Endothelial cell of umbilical vein (primary cell): ENCODE data around the gene CHKB. TPM values are rescaled to one million over a fixed set of nuclear protein-coding genes. Genes with fewer than 3 reads are reported as not detected.

Experiments used
- BruUV-seq: library from RNA; stranded (reverse); fragments of 400-500 nt; replicated peaks from 2 replicates; lab custom pipeline; 2021; lab: Mats Ljungman, UMichigan
- CTCF ChIA-PET: fragments of 300-600, 350-600 bp; sonication (Branson Sonifier 250); formaldehyde crosslinking; loops from one replicate; lab custom pipeline; 2021; ENCODE audit warnings: antibody characterized with exemption, inconsistent platforms; lab: Charles Lee
- POLR2A ChIA-PET: fragments of 300-600, 350-600 bp; sonication (Branson Sonifier 250); formaldehyde crosslinking; loops from one replicate; lab custom pipeline; 2021; ENCODE audit warnings: antibody characterized with exemption, inconsistent platforms; lab: Charles Lee
- DNase-seq: peaks from one replicate; pipeline ENCODE4 v3.0.0-alpha.2; 2011; ENCODE audit warnings: low read depth, low spot score
- FAIRE-seq: peaks from 2 replicates; lab custom pipeline; 2011; peaks lifted over from hg19 to GRCh38; lab: Jason Lieb, UNC
- H2AFZ ChIP-seq: 2 replicates; pipeline ENCODE4 v1.6.0; 2012; ENCODE audit warnings: low read depth, low read length, control low read depth, inconsistent platforms
- H3K27ac ChIP-seq: 2 replicates; pipeline ENCODE4 v1.5.1; 2011; ENCODE audit warnings: low read depth, mild to moderate bottlenecking, control low read depth, low read length, moderate library complexity; ENCODE audit not compliant: insufficient read depth
- H3K27me3 ChIP-seq, 2 experiments: 2 replicates each; pipeline versions ENCODE4 v1.6.0 to v1.6.1; 2011; ENCODE audit warnings: low read length in 2 of 2, mixed read lengths in 1 of 2; ENCODE audit not compliant: control insufficient read depth in 2 of 2, insufficient read depth in 2 of 2
- H3K36me3 ChIP-seq, 2 experiments: 2 replicates in 1 of 2; 3 replicates in 1 of 2; pipeline ENCODE4 v1.5.1; 2011; ENCODE audit warnings: low read length in 2 of 2, mild to moderate bottlenecking in 1 of 2, moderate library complexity in 1 of 2; ENCODE audit not compliant: control insufficient read depth in 2 of 2, insufficient read depth in 2 of 2; ENCODE audit errors: extremely low read depth in 1 of 2
- H3K4me1 ChIP-seq: 3 replicates; pipeline ENCODE4 v1.5.1; 2011; ENCODE audit warnings: mild to moderate bottlenecking, low read length; ENCODE audit not compliant: control insufficient read depth, insufficient read depth; ENCODE audit errors: extremely low read depth
- H3K4me2 ChIP-seq: 2 replicates; pipeline ENCODE4 v1.6.1; 2011; ENCODE audit warnings: low read length, control low read depth, mixed read lengths; ENCODE audit not compliant: insufficient read depth
- H3K4me3 ChIP-seq, 3 experiments: fragments of 200-600 bp in 1 of 3; sonication (generic), shearing (Covaris generic) in 1 of 3; replicated peaks in 1 of 3; 2 replicates each; pipeline ENCODE4 v1.5.1; 2011 to 2016; ENCODE audit warnings: control low read depth in 3 of 3, low read length in 3 of 3, mild to moderate bottlenecking in 2 of 3, inconsistent platforms in 1 of 3, low read depth in 1 of 3, moderate library complexity in 1 of 3; ENCODE audit not compliant: insufficient read depth in 1 of 3
- H3K79me2 ChIP-seq: 2 replicates; pipeline ENCODE4 v1.6.0; 2012; ENCODE audit warnings: low read length, inconsistent platforms; ENCODE audit not compliant: control insufficient read depth, insufficient read depth
- H3K9ac ChIP-seq: replicated peaks from 2 replicates; pipeline ENCODE3; 2011; ENCODE audit warnings: low read length, control low read depth; ENCODE audit not compliant: insufficient read depth; ENCODE audit errors: extremely low read depth
- H3K9me1 ChIP-seq: replicated peaks from 3 replicates; pipeline ENCODE4 v1.6.0; 2011; ENCODE audit warnings: mild to moderate bottlenecking, low read length; ENCODE audit not compliant: control insufficient read depth, insufficient read depth; ENCODE audit errors: extremely low read depth
- H3K9me3 ChIP-seq: replicated peaks from 2 replicates; pipeline ENCODE4 v1.5.1; 2012; ENCODE audit warnings: low read length, inconsistent platforms; ENCODE audit not compliant: control insufficient read depth, insufficient read depth
- H4K20me1 ChIP-seq: replicated peaks from 2 replicates; pipeline ENCODE3; 2011; ENCODE audit warnings: mild to moderate bottlenecking, low read length; ENCODE audit not compliant: control insufficient read depth, insufficient read depth; ENCODE audit errors: extremely low read depth
- CTCF ChIP-seq, 2 donors: IDR thresholded peaks; 1 replicate in 1 of 2; 2 replicates in 1 of 2; pipeline ENCODE4 v1.5.1; 2011; ENCODE audit warnings: low read length in 2 of 2, mild to moderate bottlenecking in 2 of 2, moderate library complexity in 2 of 2, control low read depth in 1 of 2, inconsistent platforms in 1 of 2, low read depth in 1 of 2; ENCODE audit not compliant: insufficient read depth in 1 of 2; ENCODE audit errors: extremely low read depth in 1 of 2
- EZH2 ChIP-seq: IDR thresholded peaks from 2 replicates; pipeline ENCODE4 v1.6.1; 2012; ENCODE audit warnings: borderline replicate concordance, low read depth, mild to moderate bottlenecking, moderate library complexity, low read length, inconsistent platforms; ENCODE audit not compliant: severe bottlenecking
- FOS ChIP-seq: IDR thresholded peaks from 2 replicates; pipeline ENCODE4 v1.6.1; 2011; ENCODE audit warnings: mild to moderate bottlenecking, low read length, moderate library complexity, borderline replicate concordance; ENCODE audit not compliant: insufficient read depth
- GATA2 ChIP-seq: IDR thresholded peaks from 2 replicates; pipeline ENCODE4 v1.7.0; 2011; ENCODE audit warnings: low read depth, mild to moderate bottlenecking, moderate library complexity, mixed read lengths, low read length; ENCODE audit not compliant: insufficient read length, insufficient read depth
- JUN ChIP-seq: IDR thresholded peaks from 2 replicates; pipeline ENCODE4 v1.6.1; 2011; ENCODE audit warnings: borderline replicate concordance, low read depth; ENCODE audit not compliant: insufficient read length, insufficient read depth
- MAX ChIP-seq: IDR thresholded peaks from 2 replicates; pipeline ENCODE4 v1.6.1; 2011; ENCODE audit not compliant: insufficient read depth, insufficient read length
- MYC ChIP-seq: IDR thresholded peaks from one replicate; pipeline ENCODE4 v1.6.1; 2011; ENCODE audit warnings: mild to moderate bottlenecking, low read depth, low read length
- POLR2A ChIP-seq: IDR thresholded peaks from 2 replicates; pipeline ENCODE4 v1.6.1; 2012; ENCODE audit warnings: low read depth, mild to moderate bottlenecking, control low read depth, low read length
- POLR2AphosphoS5 ChIP-seq: IDR thresholded peaks from 2 replicates; pipeline ENCODE4 v1.6.1; 2012; ENCODE audit warnings: low read depth, mild to moderate bottlenecking, control low read depth, low read length, moderate library complexity; ENCODE audit not compliant: insufficient read depth
- dilution Hi-C: fragments of 300-500 bp; cut with MboI; formaldehyde crosslinking; loops from one replicate; pipeline ENCODE4 v1.15.0; 2019; ENCODE audit warnings: low sequenced_read_pairs; ENCODE audit not compliant: extremely low pct_ligation_motif_present
- intact Hi-C: fragments of 100-400 bp; cut with micrococcal nuclease; formaldehyde crosslinking; loops from one replicate; pipeline ENCODE4 v1.10.0; 2022
- polyA plus RNA-seq, 4 experiments: library from polyadenylated mRNA; depleted of rRNA in 3 of 4; stranded (reverse) in 3 of 4; unstranded in 1 of 4; fragments of >200 nt; gene quantifications; 2 replicates each; pipeline versions ENCODE4 v1.2.1 to v1.2.3, GENCODE V29; 2011 to 2012; ENCODE audit warnings: missing spikeins in 1 of 4
- total RNA-seq: library from RNA; stranded (reverse); gene quantifications from 2 replicates; pipeline ENCODE4 v1.2.3, GENCODE V29; 2021

The CHKB gene
- total and polyA plus RNA-seq, 2 donors (not counting 3 experiments of a cell fraction or from before 2014, with no cell fraction given), result 62.4 to 70.6 TPM

DNA sequence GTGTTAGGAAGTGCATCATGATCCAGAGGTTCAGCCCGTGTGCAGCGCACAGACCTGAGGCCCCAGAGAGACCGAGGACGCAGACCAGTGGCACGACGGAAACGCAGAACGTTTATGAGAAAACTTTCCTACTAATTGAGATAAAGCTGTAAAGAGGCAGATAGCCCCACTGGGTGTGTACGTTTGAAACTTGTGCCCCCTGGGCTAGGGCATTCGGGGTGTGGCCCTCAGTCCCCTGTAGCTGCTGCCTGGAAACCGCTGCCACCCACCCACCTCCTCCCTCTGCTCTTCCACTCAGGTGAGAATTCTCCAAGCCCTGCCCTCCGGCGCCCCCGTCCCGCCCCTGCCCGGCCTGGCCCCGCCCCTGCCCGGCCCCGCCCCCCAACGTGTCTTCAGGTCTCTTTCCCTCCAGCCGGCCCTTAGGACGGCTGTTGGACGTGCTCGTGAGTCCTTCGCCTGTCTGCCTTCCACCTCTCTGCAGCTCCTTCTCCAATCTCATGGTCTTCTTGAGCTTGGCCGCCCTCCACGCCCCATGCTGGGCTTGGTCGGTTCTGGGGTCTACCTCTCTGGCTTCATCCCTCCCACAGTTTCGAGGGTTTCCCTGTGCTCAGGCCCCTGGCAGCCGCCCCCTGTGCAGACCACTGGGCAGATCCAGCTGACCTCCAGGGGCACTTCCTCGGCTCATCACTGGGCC is 30.0 kb upstream of the CHKB start:
- intact Hi-C loops (no loop called here), dilution Hi-C loops (no loop called here)
- Histone ChIP-seq H3K9me3 (no peaks in the 10 kb centered on the region), H3K27me3 (peaks cover 2 to 3% of the 10 kb centered on the region in 2 experiments), H3K79me2 (no peaks in the 10 kb centered on the region), H2AFZ (no peak overlapping the region), H3K27ac (no peak overlapping the region), H3K9me1 (no peaks in the 10 kb centered on the region), H3K9ac (no peak overlapping the region), H4K20me1 (no peaks in the 10 kb centered on the region), H3K4me2 (no peak overlapping the region), H3K4me3 (no peak overlapping the region), H3K36me3 (no peaks in the 10 kb centered on the region), H3K4me1 (no peaks in the 10 kb centered on the region)
- no TSS peak for BruUV-seq
- ChIA-PET CTCF (interaction anchor here (1.2 kb wide), 1 partner anchor 8 kb away, joined by 3 read pairs; no protein-coding TSS in a partner anchor), POLR2A (no interaction called here)
- no peak for DNase-seq
- TF ChIP-seq MAX, result no peak
- no peak for TF ChIP-seq EZH2
- no peak for TF ChIP-seq POLR2A
- TF ChIP-seq FOS, result no peak
- TF ChIP-seq CTCF (IDR thresholded peaks at IDR 0.05; ENCODE audit: extremely low read depth in 1 of 2, insufficient read depth in 1 of 2, low read depth in 1 of 2, low read length in 2 of 2), result no peak
- TF ChIP-seq GATA2, result no peak
- no peak for TF ChIP-seq JUN
- TF ChIP-seq POLR2AphosphoS5, result no peak
- TF ChIP-seq MYC, result no peak
- FAIRE-seq, result no peak
